CD8-positive, alpha-beta memory T cell (primary cell): ENCODE data around the gene DSCAM. TPM values are rescaled to one million over a fixed set of nuclear protein-coding genes. Genes with fewer than 3 reads are reported as not detected.

ENCODE experiments used
- CTCF ChIA-PET: fragments of 350-600 bp; sonication (Branson Sonifier 250); formaldehyde crosslinking; loops from one replicate; lab custom pipeline; 2021; ENCODE audit warnings: antibody characterized with exemption; lab: Charles Lee
- POLR2A ChIA-PET: fragments of 350-600 bp; sonication (Branson Sonifier 250); formaldehyde crosslinking; loops from one replicate; lab custom pipeline; 2021; ENCODE audit warnings: antibody characterized with exemption; lab: Charles Lee
- DNase-seq, 5 donors: peaks; one replicate each; pipeline versions ENCODE4 v3.0.0 to v3.0.0-alpha.2; 2020 to 2022; ENCODE audit warnings: mixed read lengths in 1 of 5
- H3K27ac ChIP-seq: one replicate; pipeline ENCODE4 v1.7.0; 2013; ENCODE audit warnings: low read depth, mild to moderate bottlenecking, low read length, moderate library complexity
- H3K27me3 ChIP-seq: 2 replicates; pipeline ENCODE4 v1.7.0; 2013; ENCODE audit warnings: low read length, mild to moderate bottlenecking; ENCODE audit not compliant: insufficient read depth, poor library complexity, severe bottlenecking
- H3K36me3 ChIP-seq: 2 replicates; pipeline ENCODE4 v1.7.0; 2013; ENCODE audit warnings: mild to moderate bottlenecking, low read length, moderate library complexity; ENCODE audit not compliant: insufficient read depth
- H3K4me1 ChIP-seq: 2 replicates; pipeline ENCODE4 v1.7.0; 2013; ENCODE audit warnings: mild to moderate bottlenecking, low read length, moderate library complexity; ENCODE audit not compliant: insufficient read depth
- H3K4me3 ChIP-seq: 2 replicates; pipeline ENCODE4 v1.7.0; 2013; ENCODE audit warnings: mild to moderate bottlenecking, low read length
- H3K9me3 ChIP-seq: 2 replicates; pipeline ENCODE4 v1.7.0; 2013; ENCODE audit warnings: mild to moderate bottlenecking, low read length
- H3K27ac Mint-ChIP-seq, 8 donors: one replicate each; pipeline ENCODE4 v1.8.0; 2020 to 2021; ENCODE audit warnings: mixed read lengths in 8 of 8, mild to moderate bottlenecking in 6 of 8, inconsistent platforms in 3 of 8, moderate library complexity in 3 of 8
- H3K27me3 Mint-ChIP-seq, 2 donors: one replicate each; pipeline ENCODE4 v1.8.0; 2020 to 2021; ENCODE audit warnings: mixed read lengths in 2 of 2, mild to moderate bottlenecking in 1 of 2, moderate library complexity in 1 of 2
- H3K36me3 Mint-ChIP-seq, 3 donors: one replicate each; pipeline ENCODE4 v1.8.0; 2020 to 2021; ENCODE audit warnings: mixed read lengths in 3 of 3, inconsistent platforms in 1 of 3, mild to moderate bottlenecking in 1 of 3
- H3K4me1 Mint-ChIP-seq, 3 donors: one replicate each; pipeline ENCODE4 v1.8.0; 2020 to 2021; ENCODE audit warnings: mixed read lengths in 3 of 3, inconsistent platforms in 1 of 3, mild to moderate bottlenecking in 1 of 3
- H3K4me3 Mint-ChIP-seq, 7 donors: one replicate each; pipeline ENCODE4 v1.8.0; 2020 to 2021; ENCODE audit warnings: mixed read lengths in 7 of 7, mild to moderate bottlenecking in 6 of 7, moderate library complexity in 4 of 7, inconsistent platforms in 2 of 7
- H3K9me3 Mint-ChIP-seq, 5 donors: one replicate each; pipeline ENCODE4 v1.8.0; 2020 to 2022; ENCODE audit warnings: mixed read lengths in 5 of 5, mild to moderate bottlenecking in 3 of 5, moderate library complexity in 2 of 5, inconsistent platforms in 1 of 5
- polyA plus RNA-seq: library from polyadenylated mRNA; unstranded; fragments of 300-500 nt; fragmentation: Illumina TruSeq; gene quantifications from one replicate; pipeline ENCODE4 v1.2.3, GENCODE V29; 2021
- total RNA-seq, 2 experiments: library from RNA; stranded (reverse); gene quantifications; one replicate each; pipeline ENCODE4 v1.2.3, GENCODE V29; 2021

DSCAM gene
- total and polyA plus RNA-seq, 3 experiments from 2014 or later: not detected

DNA sequence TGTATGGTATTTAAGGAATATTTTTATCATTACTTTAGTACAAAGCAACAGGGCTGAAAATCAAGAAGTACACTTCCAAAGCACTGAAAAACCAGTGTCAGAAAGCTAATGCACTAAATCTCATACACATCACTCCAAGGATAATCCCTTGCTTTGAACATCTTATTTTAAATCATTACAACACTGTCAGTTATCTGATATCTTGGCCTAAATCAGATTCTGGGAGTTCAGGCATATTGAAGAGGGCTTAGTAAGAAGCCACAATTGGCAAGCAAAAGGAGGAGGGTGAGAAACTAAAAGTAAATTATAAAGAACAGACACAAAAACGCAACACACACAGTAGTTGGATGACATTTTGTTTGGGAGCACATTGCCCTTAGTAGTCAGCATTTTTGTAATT, 531.3 kb downstream of the DSCAM start:
- Mint-ChIP-seq H3K27me3 (peaks cover 0 to 1% of the 10 kb centered on the region in 2 donors), H3K4me1 (no peaks in the 10 kb centered on the region), H3K36me3 (no peaks in the 10 kb centered on the region), H3K9me3 (peaks cover 0 to 8% (median 0%) of the 10 kb centered on the region in 5 donors), H3K4me3 (no peak overlapping the region), H3K27ac (no peak overlapping the region)
- Histone ChIP-seq H3K27me3 (no peaks in the 10 kb centered on the region), H3K4me3 (no peak overlapping the region), H3K9me3 (no peaks in the 10 kb centered on the region), H3K27ac (no peak overlapping the region), H3K4me1 (no peaks in the 10 kb centered on the region), H3K36me3 (no peaks in the 10 kb centered on the region)
- ChIA-PET CTCF (no interaction called here), POLR2A (no interaction called here)
- DNase-seq: no peak

DNA sequence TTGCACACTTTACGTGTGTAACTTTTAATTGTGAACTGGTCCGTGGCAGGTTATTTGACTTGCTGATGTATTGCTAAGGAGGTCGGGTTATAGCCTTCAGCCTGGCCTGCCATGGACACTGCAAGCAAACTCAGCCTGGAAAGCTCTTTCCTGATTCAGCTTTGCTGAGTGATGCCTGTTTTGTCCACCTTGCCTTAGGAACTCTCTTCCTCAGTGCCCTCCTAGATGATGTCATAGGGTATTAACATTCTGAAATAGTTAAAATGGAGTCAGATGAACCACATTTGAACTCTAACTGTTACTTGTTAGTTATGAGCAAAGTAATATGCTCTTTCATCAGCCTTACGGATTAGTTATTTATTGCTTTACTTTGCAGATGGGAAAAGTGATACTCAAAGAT, 533.7 kb downstream of the DSCAM start:
- POLR2A ChIA-PET: no interaction called here
- CTCF ChIA-PET: no interaction called here
- Mint-ChIP-seq H3K36me3 (no peaks in the 10 kb centered on the region), H3K27me3 (no peaks in the 10 kb centered on the region), H3K9me3 (peaks cover 0 to 11% (median 0%) of the 10 kb centered on the region in 5 donors), H3K27ac (no peak overlapping the region), H3K4me1 (no peaks in the 10 kb centered on the region), H3K4me3 (no peak overlapping the region)
- no peaks in the 10 kb centered on the region for H3K36me3 ChIP-seq
- no peaks in the 10 kb centered on the region for H3K27me3 ChIP-seq
- H3K9me3 ChIP-seq: no peaks in the 10 kb centered on the region
- no peak overlapping the region for H3K4me3 ChIP-seq
- H3K27ac ChIP-seq: no peak overlapping the region
- H3K4me1 ChIP-seq: no peaks in the 10 kb centered on the region
- no peak for DNase-seq

DNA sequence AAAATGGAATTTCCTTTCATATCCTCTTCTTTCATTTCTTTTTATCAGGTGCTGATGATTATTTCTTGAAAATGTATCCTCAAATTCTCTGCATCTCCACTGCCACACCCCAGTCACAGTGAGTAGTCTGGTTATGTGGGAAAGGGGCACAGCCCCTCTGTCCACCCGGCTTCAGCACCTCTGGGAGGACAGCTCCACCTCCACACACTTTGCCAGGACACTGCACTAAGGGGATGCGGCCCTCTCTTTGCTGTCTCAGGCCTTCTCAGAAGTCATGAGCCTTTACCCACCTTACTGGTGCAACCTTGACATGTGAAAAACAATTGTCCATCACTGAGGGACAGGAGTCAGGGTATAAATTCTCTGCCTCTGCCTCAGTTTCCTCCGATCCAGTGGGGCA, 546.7 kb downstream of the DSCAM start:
- H3K9me3 ChIP-seq: no peaks in the 10 kb centered on the region
- no peaks in the 10 kb centered on the region for H3K27me3 ChIP-seq
- CTCF ChIA-PET: no interaction called here
- DNase-seq: no peak
- H3K4me3 Mint-ChIP-seq: no peak overlapping the region
- no peak overlapping the region for H3K27ac ChIP-seq
- no peaks in the 10 kb centered on the region for H3K36me3 Mint-ChIP-seq
- no peaks in the 10 kb centered on the region for H3K4me1 ChIP-seq
- no peak overlapping the region for H3K27ac Mint-ChIP-seq
- no peaks in the 10 kb centered on the region for H3K36me3 ChIP-seq
- no peaks in the 10 kb centered on the region for H3K27me3 Mint-ChIP-seq
- H3K4me1 Mint-ChIP-seq: no peaks in the 10 kb centered on the region
- H3K9me3 Mint-ChIP-seq: peaks cover 5 to 29% (median 10%) of the 10 kb centered on the region in 5 donors
- POLR2A ChIA-PET: no interaction called here
- H3K4me3 ChIP-seq: no peak overlapping the region

DNA sequence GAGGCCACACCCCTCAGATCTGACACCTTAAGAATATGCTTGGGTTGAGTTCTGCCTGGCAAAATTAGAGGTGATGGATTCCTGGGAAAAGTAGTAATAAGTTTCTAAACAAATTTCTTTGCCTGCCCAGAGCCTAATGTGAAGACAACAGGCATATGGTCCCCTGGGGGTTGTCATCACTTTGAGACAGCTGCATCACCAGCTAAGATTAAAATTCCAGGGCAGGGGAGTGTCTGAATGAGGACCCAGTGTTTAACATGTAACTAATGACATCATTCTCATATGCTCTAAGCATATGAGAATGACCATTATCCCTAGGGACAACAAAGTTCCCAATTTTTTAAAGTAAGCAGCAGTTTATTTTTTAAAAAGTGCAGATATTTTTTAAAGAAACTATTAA, 547.5 kb downstream of the DSCAM start:
- peak overlapping the region in 1 of 7 donors; percentile 40 for H3K4me3 Mint-ChIP-seq
- no peaks in the 10 kb centered on the region for H3K4me1 Mint-ChIP-seq
- no peaks in the 10 kb centered on the region for H3K27me3 ChIP-seq
- no peak overlapping the region for H3K27ac ChIP-seq
- no peaks in the 10 kb centered on the region for H3K36me3 Mint-ChIP-seq
- POLR2A ChIA-PET: no interaction called here
- DNase-seq: no peak
- no peaks in the 10 kb centered on the region for H3K4me1 ChIP-seq
- no peaks in the 10 kb centered on the region for H3K9me3 ChIP-seq
- peaks cover 5 to 29% (median 10%) of the 10 kb centered on the region in 5 donors for H3K9me3 Mint-ChIP-seq
- H3K4me3 ChIP-seq: no peak overlapping the region
- no peak overlapping the region for H3K27ac Mint-ChIP-seq
- no peaks in the 10 kb centered on the region for H3K27me3 Mint-ChIP-seq
- CTCF ChIA-PET: no interaction called here
- no peaks in the 10 kb centered on the region for H3K36me3 ChIP-seq

DNA sequence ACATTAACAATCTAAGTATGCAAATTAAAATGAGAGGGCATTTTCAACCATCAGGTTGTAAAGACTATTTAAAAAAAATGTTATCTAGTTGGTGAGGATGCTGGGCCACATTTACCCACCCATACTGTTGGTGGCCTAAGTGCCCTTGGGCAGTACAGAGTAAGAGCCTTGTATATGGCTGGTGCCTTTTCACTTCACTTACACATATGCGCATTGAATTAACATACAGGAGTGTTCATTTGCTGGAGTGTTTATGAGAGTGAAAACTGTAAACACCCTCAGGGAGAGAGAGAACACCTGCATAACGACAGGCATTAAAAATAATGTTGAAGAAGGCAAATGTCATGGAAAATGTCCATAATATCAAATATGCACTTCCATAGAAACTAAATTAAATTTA, 552.6 kb downstream of the DSCAM start:
- CTCF ChIA-PET: no interaction called here
- DNase-seq: no peak
- Histone ChIP-seq H3K4me1 (no peaks in the 10 kb centered on the region), H3K36me3 (no peaks in the 10 kb centered on the region), H3K27ac (no peak overlapping the region), H3K9me3 (no peaks in the 10 kb centered on the region), H3K4me3 (no peak overlapping the region), H3K27me3 (no peaks in the 10 kb centered on the region)
- Mint-ChIP-seq H3K4me3 (no peak overlapping the region), H3K36me3 (no peaks in the 10 kb centered on the region), H3K27me3 (no peaks in the 10 kb centered on the region), H3K27ac (no peak overlapping the region), H3K4me1 (no peaks in the 10 kb centered on the region), H3K9me3 (peaks cover 2 to 17% (median 6%) of the 10 kb centered on the region in 5 donors)
- POLR2A ChIA-PET: no interaction called here

DNA sequence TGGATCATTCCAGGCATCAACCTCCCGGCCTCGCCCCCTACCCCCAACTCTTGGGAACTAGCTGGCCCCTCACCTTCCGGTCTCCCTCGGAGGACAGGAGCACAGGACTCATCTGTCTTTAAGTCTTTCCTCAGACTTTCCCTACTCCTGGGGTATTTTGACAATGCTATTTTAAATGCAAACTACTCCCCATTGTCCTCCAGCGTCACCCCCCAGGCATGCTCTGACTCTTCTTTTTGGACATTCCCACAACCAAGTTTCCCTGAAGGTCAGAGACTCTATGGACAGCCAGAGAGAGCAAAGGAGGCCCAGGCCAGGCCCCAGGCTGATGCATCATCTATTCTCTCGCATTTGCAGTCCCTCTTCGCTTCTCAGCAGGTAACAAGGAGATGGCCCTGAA, 555.4 kb downstream of the DSCAM start:
- DNase-seq: no peak
- Histone ChIP-seq H3K36me3 (no peaks in the 10 kb centered on the region), H3K27ac (no peak overlapping the region), H3K27me3 (no peaks in the 10 kb centered on the region), H3K9me3 (no peaks in the 10 kb centered on the region), H3K4me3 (no peak overlapping the region), H3K4me1 (no peaks in the 10 kb centered on the region)
- ChIA-PET CTCF (no interaction called here), POLR2A (no interaction called here)
- Mint-ChIP-seq H3K27me3 (no peaks in the 10 kb centered on the region), H3K36me3 (no peaks in the 10 kb centered on the region), H3K9me3 (peaks cover 3 to 22% (median 5%) of the 10 kb centered on the region in 5 donors), H3K27ac (no peak overlapping the region), H3K4me1 (no peaks in the 10 kb centered on the region), H3K4me3 (no peak overlapping the region)

DNA sequence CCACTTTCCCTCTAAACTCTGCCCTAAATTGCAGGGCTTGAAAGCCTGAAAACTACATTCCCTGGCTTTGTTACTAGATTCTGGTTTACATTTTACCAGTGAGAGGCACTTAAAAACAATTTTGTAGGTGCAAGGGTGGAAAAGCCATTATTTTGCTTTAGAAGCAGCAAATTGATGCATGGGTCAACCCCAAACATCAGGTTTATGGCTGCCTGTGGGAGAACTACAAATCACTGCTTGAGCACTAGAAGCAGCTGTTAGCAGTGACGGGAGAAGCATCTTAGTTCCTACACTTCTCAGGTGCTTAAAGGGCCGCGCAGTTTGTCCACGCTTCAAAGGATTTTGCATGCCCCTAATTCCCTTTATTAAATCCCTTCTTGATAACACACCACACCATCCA, 562.5 kb downstream of the DSCAM start:
- H3K9me3 ChIP-seq: no peaks in the 10 kb centered on the region
- peaks cover 4 to 13% (median 12%) of the 10 kb centered on the region in 5 donors for H3K9me3 Mint-ChIP-seq
- peaks cover 0 to 3% (median 0%) of the 10 kb centered on the region in 3 donors for H3K36me3 Mint-ChIP-seq
- POLR2A ChIA-PET: no interaction called here
- H3K27me3 ChIP-seq: no peaks in the 10 kb centered on the region
- no peak overlapping the region for H3K4me3 Mint-ChIP-seq
- no peak overlapping the region for H3K4me3 ChIP-seq
- no peak overlapping the region for H3K27ac ChIP-seq
- no peaks in the 10 kb centered on the region for H3K4me1 ChIP-seq
- H3K27me3 Mint-ChIP-seq: peaks cover 0 to 1% of the 10 kb centered on the region in 2 donors
- no peaks in the 10 kb centered on the region for H3K36me3 ChIP-seq
- DNase-seq: no peak
- CTCF ChIA-PET: no interaction called here
- no peak overlapping the region for H3K27ac Mint-ChIP-seq
- no peaks in the 10 kb centered on the region for H3K4me1 Mint-ChIP-seq

DNA sequence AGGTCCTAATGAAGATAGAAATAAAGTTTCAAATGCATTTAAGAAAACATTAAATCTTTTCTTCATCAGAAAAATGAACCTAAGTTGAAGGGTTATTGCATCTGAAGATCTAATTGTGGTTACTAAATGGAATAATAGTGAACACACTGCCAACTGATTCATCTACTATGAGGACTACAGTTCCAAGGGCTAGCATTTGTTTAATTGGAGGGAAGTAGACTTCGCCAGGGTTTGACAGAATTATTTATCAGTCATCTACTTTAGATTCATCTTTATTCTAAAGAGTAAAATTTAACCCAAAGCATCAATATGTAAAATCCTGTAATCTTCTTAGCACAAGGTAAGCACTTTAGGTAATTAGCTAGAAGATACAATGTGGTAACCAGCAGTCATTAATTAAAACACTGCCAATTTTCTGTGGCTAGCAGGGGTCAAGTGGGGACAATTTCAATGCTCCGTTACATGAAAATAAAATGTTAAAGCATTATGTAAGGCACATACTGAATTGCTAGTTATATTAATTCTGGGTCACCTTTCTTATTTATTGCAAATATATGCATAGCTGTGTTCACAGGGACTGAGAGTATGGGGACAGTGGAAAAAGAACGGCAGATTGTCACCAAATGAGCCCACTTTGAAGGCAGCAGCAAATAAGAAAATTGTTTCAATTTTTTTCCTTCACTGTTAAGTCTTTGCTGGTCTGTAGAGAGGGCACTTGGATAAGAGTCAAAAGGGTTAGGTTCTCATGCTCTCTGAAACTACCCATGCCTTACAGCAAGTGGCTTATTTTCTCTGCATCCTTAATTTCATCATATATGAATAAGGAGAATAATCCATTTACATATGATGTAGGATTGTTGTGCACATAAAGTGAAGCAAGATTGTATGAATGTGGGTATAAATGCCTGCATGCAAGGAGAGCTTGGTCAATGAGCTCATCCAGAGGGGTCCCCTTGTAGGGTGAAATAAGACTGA, 563.8 kb downstream of the DSCAM start:
- ChIA-PET POLR2A (no interaction called here), CTCF (no interaction called here)
- Mint-ChIP-seq H3K27me3 (peaks cover 0 to 1% of the 10 kb centered on the region in 2 donors), H3K27ac (no peak overlapping the region), H3K4me3 (no peak overlapping the region), H3K4me1 (no peaks in the 10 kb centered on the region), H3K36me3 (peaks cover 0 to 4% (median 0%) of the 10 kb centered on the region in 3 donors), H3K9me3 (peaks cover 4 to 13% (median 11%) of the 10 kb centered on the region in 5 donors)
- no peaks in the 10 kb centered on the region for H3K4me1 ChIP-seq
- no peak overlapping the region for H3K27ac ChIP-seq
- H3K9me3 ChIP-seq: no peaks in the 10 kb centered on the region
- DNase-seq: no peak
- H3K36me3 ChIP-seq: no peaks in the 10 kb centered on the region
- H3K4me3 ChIP-seq: no peak overlapping the region
- no peaks in the 10 kb centered on the region for H3K27me3 ChIP-seq
